SHP77 treated with DMSO at 0.1 percent for 48 hours (cell line): ENCODE results near the gene NUDT14.

ENCODE experiments used
- DNase-seq: peaks from one replicate; lab custom pipeline; 2025; lab: John Stamatoyannopoulos, UW

The NUDT14 gene

DNA sequence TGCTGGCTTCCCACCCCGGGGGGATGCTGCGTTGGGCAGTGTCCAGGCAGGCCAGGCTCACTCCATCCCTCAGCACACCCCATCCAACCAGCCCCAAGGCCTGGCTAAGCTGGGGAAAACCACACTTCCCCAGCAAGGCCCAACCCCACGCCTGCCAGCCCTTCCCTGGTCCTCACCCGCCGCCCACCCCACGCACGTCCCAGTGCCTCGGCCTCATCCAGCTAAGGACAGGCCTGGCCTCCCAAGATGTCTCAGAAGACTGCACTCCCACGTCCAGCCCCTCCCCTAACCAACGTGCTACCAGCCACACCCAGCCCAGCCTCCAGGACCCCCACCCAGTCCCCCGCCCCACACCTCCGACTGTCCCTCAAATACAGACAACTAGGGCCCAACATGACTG lies 22.3 kb downstream of the NUDT14 start:
- no peak for DNase-seq

GRCh38 chr14:105157872-105158271 lies 23.2 kb downstream of the NUDT14 start:
- DNase-seq, result no peak

DNA sequence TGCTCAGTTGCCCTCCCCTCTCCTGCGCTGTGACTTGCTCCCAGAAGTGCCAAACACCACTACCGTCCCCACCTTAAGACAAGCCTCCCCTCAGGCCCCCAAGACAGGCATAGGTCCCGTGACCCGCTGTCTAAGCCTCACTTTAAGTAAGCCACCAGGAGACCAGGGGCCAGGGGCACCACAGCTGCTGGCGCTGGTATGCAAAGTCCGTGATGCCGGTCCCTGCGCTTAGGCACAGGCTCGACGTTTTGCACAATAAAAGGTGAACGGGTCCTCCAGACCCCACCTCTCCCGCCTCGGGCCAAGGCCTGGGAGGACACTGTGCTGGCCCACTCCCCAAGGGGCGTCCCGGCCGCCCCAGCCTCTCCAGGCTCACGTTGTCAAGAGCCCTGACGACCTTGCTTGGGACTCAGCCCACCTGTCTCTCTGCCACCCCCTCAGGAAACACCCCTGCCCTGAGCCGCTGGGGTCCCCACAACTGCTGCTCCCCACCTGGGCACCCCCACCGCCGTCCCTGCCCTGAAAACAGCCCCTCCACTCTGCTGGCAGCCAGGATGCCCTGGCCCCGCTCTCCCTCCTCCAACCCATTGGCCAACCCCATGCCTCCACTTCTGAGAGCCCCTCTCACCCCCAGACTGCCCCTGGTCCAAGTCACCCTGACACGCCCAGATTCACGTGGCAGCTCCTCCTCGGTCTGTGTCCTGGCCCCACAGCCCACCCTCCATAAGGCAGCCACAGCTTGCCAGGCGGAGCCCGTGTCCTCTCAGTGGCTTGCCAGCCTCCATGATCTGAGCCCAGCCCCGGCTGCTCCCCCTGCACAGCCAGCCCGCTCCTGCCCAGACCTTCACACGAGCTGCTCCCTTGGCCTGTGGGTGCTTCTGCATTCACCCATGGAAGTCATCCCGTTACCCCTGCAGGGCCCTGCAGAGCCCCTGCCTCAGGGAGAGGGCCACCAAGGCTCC lies 24.4 kb downstream of the NUDT14 start:
- no peak for DNase-seq

GRCh38 chr14:105155681-105156413 lies 25.3 kb downstream of the NUDT14 start:
- no peak for DNase-seq

- no peak for DNase-seq
Measured at GRCh38 chr14:105155071-105155651, 26.0 kb downstream of the NUDT14 start.

GRCh38 chr14:105154476-105154871 lies 26.6 kb downstream of the NUDT14 start:
- DNase-seq, result no peak

GRCh38 chr14:105153739-105154475 lies 27.2 kb downstream of the NUDT14 start:
- no peak for DNase-seq

DNA sequence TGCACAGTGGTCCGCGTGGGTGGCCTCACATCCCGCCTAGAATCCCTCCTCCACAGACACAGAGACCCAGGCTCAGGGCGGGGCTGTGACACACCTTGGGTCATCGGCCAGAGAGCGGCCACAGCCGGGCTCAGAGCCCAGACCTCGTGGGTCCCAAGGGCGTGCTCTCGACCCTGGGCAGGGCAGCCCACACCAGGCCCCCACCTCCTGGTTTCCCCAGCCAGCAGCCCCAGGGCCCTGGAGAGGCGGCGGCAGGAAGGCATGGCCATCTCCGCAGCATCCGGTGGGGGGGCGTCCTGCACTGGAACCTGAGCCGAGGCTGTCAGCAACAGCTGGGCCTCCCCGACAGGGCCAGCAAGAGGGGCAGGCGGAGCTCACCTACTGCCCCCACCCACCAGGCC lies 27.8 kb downstream of the NUDT14 start:
- DNase-seq, result no peak

GRCh38 chr14:105152794-105153241 lies 28.3 kb downstream of the NUDT14 start:
- no peak for DNase-seq

DNA sequence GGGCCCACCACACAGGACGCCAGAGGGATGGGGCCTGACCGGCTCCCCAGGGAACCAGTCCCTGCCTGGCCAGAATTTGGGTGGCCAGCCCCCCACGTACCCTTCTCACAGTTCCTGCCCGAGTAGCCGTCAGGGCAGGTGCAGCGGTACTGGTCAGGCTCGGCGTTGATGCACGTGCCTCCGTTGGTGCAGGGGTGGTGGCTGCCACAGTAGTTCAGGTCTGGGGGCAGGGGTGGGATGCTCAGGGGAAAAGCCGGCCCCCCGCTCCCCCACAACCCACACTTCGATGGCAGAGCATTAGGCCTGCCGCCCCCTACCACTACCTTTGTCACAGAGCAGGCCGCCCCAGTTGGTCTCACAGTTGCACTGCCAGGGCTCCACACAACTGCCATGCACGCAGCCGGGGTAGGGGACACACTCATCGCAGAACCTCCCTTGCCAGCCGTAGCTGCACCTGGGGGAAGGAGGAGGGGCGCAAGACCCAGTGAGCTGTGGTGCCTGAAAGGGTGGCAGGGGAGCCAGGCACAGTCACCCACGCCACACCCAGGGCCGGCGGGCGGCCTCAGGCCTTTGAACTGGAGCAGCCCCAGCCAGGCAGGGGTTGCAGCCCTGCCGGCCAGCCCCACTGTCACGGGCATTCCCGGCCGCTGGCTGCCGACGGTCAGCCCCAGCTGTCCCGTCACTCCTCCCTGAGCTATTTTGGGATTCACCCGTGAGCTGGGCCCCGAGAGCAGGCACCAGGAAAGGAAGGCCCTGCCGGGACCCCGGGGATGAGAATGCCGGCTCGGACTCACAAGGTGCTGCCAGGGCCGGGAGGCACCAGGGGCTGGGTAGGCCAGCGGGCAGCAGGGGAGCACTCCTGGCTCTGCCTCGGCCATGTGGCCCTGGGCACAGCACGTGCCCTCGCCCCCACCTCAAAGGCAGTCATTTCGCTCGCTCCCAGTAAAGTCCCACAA lies 29.0 kb downstream of the NUDT14 start:
- no peak for DNase-seq

- no peak for DNase-seq
Measured at GRCh38 chr14:105151084-105151837, 29.9 kb downstream of the NUDT14 start.

GRCh38 chr14:105150368-105151083 lies 30.6 kb downstream of the NUDT14 start:
- no peak for DNase-seq

- no peak for DNase-seq
Measured at GRCh38 chr14:105150026-105150367, 31.1 kb downstream of the NUDT14 start.

- DNase-seq, result no peak
Measured at GRCh38 chr14:105149146-105149781, 31.8 kb downstream of the NUDT14 start.

- no peak for DNase-seq
Measured at GRCh38 chr14:105148604-105149145, 32.4 kb downstream of the NUDT14 start.

- no peak for DNase-seq
Measured at GRCh38 chr14:105147671-105148603, 33.2 kb downstream of the NUDT14 start.

GRCh38 chr14:105146976-105147635 lies 34.0 kb downstream of the NUDT14 start:
- DNase-seq, result no peak
